ENCODE results near the gene SIDT1.
A peak's percentile ranks its signal among the peaks of the same experiment; 100 is the strongest.

Gene SIDT1

GRCh38 chr3:113638910-113639309 is 106.6 kb downstream of the SIDT1 start:
- peak; percentile 16 for DNase-seq

- no peak for DNase-seq
Observed at GRCh38 chr3:113643583-113643982, 111.2 kb downstream of the SIDT1 start.

GRCh38 chr3:113648524-113648923 is 116.2 kb downstream of the SIDT1 start:
- no peak for DNase-seq

- DNase-seq = no peak
Observed at GRCh38 chr3:113649174-113649845, 117.0 kb downstream of the SIDT1 start.

GRCh38 chr3:113654310-113654709 is 122.0 kb downstream of the SIDT1 start:
- no peak for DNase-seq

GRCh38 chr3:113654851-113655250 is 122.5 kb downstream of the SIDT1 start:
- DNase-seq = no peak

GRCh38 chr3:113658107-113658506 is 125.8 kb downstream of the SIDT1 start:
- no peak for DNase-seq

GRCh38 chr3:113659101-113659541 is 126.8 kb downstream of the SIDT1 start:
- DNase-seq = peak; percentile 45

GRCh38 chr3:113659996-113660395 is 127.6 kb downstream of the SIDT1 start:
- DNase-seq = no peak

- DNase-seq = no peak
Observed at GRCh38 chr3:113660458-113660857, 128.1 kb downstream of the SIDT1 start.

- DNase-seq = no peak
Observed at GRCh38 chr3:113660896-113661295, 128.5 kb downstream of the SIDT1 start.

- DNase-seq = no peak
Observed at GRCh38 chr3:113662824-113663223, 130.5 kb downstream of the SIDT1 start.

GRCh38 chr3:113663324-113663750 is 131.0 kb downstream of the SIDT1 start:
- DNase-seq = no peak

GRCh38 chr3:113663761-113664160 is 131.4 kb downstream of the SIDT1 start:
- no peak for DNase-seq

GRCh38 chr3:113664523-113665094 is 132.3 kb downstream of the SIDT1 start:
- DNase-seq = no peak

- no peak for DNase-seq
Observed at GRCh38 chr3:113668015-113668414, 135.7 kb downstream of the SIDT1 start.

GRCh38 chr3:113673593-113673992 is 141.2 kb downstream of the SIDT1 start:
- no peak for DNase-seq

- no peak for DNase-seq
Observed at GRCh38 chr3:113676261-113676660, 143.9 kb downstream of the SIDT1 start.

- no peak for DNase-seq
Observed at GRCh38 chr3:113677737-113678136, 145.4 kb downstream of the SIDT1 start.

- DNase-seq = no peak
Observed at GRCh38 chr3:113678773-113679172, 146.4 kb downstream of the SIDT1 start.
